H1 (cell line): Measurements from ENCODE around the gene SERAC1. TPM values are rescaled to one million over a fixed set of nuclear protein-coding genes. Genes with fewer than 3 reads are reported as not detected.

Experiments
- CTCF ChIA-PET: fragments of 300-600 bp; sonication (Branson Sonifier 250); formaldehyde crosslinking; loops from one replicate; lab custom pipeline; 2021; ENCODE audit not compliant: partially characterized antibody; lab: Charles Lee
- POLR2A ChIA-PET: fragments of 300-600 bp; sonication (Branson Sonifier 250); formaldehyde crosslinking; loops from one replicate; lab custom pipeline; 2021; ENCODE audit warnings: inconsistent platforms; ENCODE audit not compliant: partially characterized antibody; lab: Charles Lee
- DNase-seq, 2 experiments: peaks; one replicate each; pipeline versions ENCODE4 v3.0.0 to v3.0.0-alpha.2; 2010 to 2022; ENCODE audit warnings: low spot score in 2 of 2, low read depth in 1 of 2, mixed read lengths in 1 of 2
- FAIRE-seq: peaks from 2 replicates; lab custom pipeline; 2011; peaks lifted over from hg19 to GRCh38; lab: Jason Lieb, UNC
- H2AFZ ChIP-seq: 2 replicates; pipeline ENCODE4 v1.8.1; 2012; ENCODE audit warnings: low read length, inconsistent platforms
- H2AK5ac ChIP-seq: 2 replicates; pipeline ENCODE4 v1.6.1; 2013; ENCODE audit warnings: low read depth, low read length
- H2BK120ac ChIP-seq: replicated peaks from 2 replicates; pipeline ENCODE3; 2013; ENCODE audit warnings: low read depth, low read length, inconsistent platforms
- H2BK12ac ChIP-seq: 2 replicates; pipeline ENCODE4 v1.6.1; 2013; ENCODE audit warnings: low read depth, low read length
- H2BK15ac ChIP-seq: 2 replicates; pipeline ENCODE4 v1.6.1; 2013; ENCODE audit warnings: low read length
- H2BK20ac ChIP-seq: 2 replicates; pipeline ENCODE4 v1.6.1; 2013; ENCODE audit warnings: low read length
- H2BK5ac ChIP-seq: 2 replicates; pipeline ENCODE4 v1.6.1; 2013; ENCODE audit warnings: low read depth, low read length
- H3K14ac ChIP-seq: 2 replicates; pipeline ENCODE4 v1.6.1; 2013; ENCODE audit warnings: inconsistent platforms; ENCODE audit not compliant: insufficient read length
- H3K18ac ChIP-seq: 2 replicates; pipeline ENCODE4 v1.6.1; 2013; ENCODE audit warnings: low read length; ENCODE audit errors: extremely low read depth
- H3K23ac ChIP-seq: 2 replicates; pipeline ENCODE4 v1.6.1; 2013; ENCODE audit warnings: inconsistent platforms; ENCODE audit not compliant: insufficient read length
- H3K23me2 ChIP-seq: 2 replicates; pipeline ENCODE4 v1.6.1; 2013; ENCODE audit warnings: low read depth, low read length
- H3K27ac ChIP-seq: 2 replicates; pipeline ENCODE4 v1.6.1; 2011; ENCODE audit warnings: low read depth, low read length, inconsistent platforms
- H3K27me3 ChIP-seq, 4 experiments: replicated peaks in 1 of 4; 1 replicate in 1 of 4; 2 replicates in 3 of 4; pipeline versions ENCODE4 v1.6.1 to v1.8.1; 2011 to 2013; ENCODE audit warnings: low read length in 3 of 4, mild to moderate bottlenecking in 3 of 4, inconsistent platforms in 2 of 4, mixed read lengths in 2 of 4, moderate library complexity in 1 of 4; ENCODE audit not compliant: control insufficient read depth in 3 of 4, insufficient read depth in 3 of 4; ENCODE audit errors: extremely low read depth in 1 of 4
- H3K36me3 ChIP-seq, 4 experiments: 2 replicates each; pipeline versions ENCODE4 v1.6.1 to v1.8.1; 2011 to 2013; ENCODE audit warnings: mild to moderate bottlenecking in 4 of 4, low read length in 3 of 4, moderate library complexity in 2 of 4, control low read depth in 1 of 4, inconsistent platforms in 1 of 4; ENCODE audit not compliant: insufficient read depth in 4 of 4, control insufficient read depth in 2 of 4
- H3K4ac ChIP-seq: replicated peaks from 2 replicates; pipeline ENCODE3; 2013; ENCODE audit warnings: low read length, low read depth, mixed read lengths, inconsistent platforms; ENCODE audit not compliant: insufficient read length
- H3K4me1 ChIP-seq, 4 experiments: replicated peaks in 1 of 4; 1 replicate in 1 of 4; 2 replicates in 3 of 4; pipeline versions ENCODE4 v1.6.1 to v1.8.1; 2011 to 2013; ENCODE audit warnings: low read length in 3 of 4, inconsistent platforms in 2 of 4, mixed read lengths in 1 of 4; ENCODE audit not compliant: insufficient read depth in 4 of 4, control insufficient read depth in 3 of 4
- H3K4me2 ChIP-seq, 2 experiments: 2 replicates each; pipeline versions ENCODE4 v1.6.1 to v1.8.1; 2011 to 2013; ENCODE audit warnings: low read depth in 2 of 2, low read length in 2 of 2, control low read depth in 1 of 2, inconsistent platforms in 1 of 2, mild to moderate bottlenecking in 1 of 2; ENCODE audit not compliant: insufficient read depth in 1 of 2
- H3K4me3 ChIP-seq, 4 experiments: fragments of 200-600, 300-600 bp in 1 of 4; sonication (generic), shearing (Covaris generic), sonication (Bioruptor Twin) in 1 of 4; 2 replicates each; pipeline versions ENCODE4 v1.5.1 to v1.8.1; 2011 to 2016; ENCODE audit warnings: low read length in 4 of 4, low read depth in 3 of 4, control low read depth in 2 of 4, inconsistent platforms in 2 of 4, mild to moderate bottlenecking in 2 of 4, mixed read lengths in 1 of 4, moderate library complexity in 1 of 4; ENCODE audit not compliant: insufficient read depth in 2 of 4; ENCODE audit errors: extremely low read depth in 1 of 4
- H3K56ac ChIP-seq: replicated peaks from 2 replicates; pipeline ENCODE3; 2013; ENCODE audit warnings: low read depth, mild to moderate bottlenecking, mixed read lengths, low read length, inconsistent platforms; ENCODE audit not compliant: insufficient read length
- H3K79me1 ChIP-seq: 2 replicates; pipeline ENCODE4 v1.6.1; 2013; ENCODE audit warnings: low read depth, low read length, control low read depth
- H3K79me2 ChIP-seq, 2 experiments: 2 replicates each; pipeline versions ENCODE4 v1.6.1 to v1.8.1; 2012 to 2013; ENCODE audit warnings: low read length in 2 of 2, mild to moderate bottlenecking in 2 of 2, inconsistent platforms in 1 of 2; ENCODE audit not compliant: insufficient read depth in 2 of 2, control insufficient read depth in 1 of 2
- H3K9ac ChIP-seq, 4 experiments: replicated peaks in 1 of 4; 1 replicate in 1 of 4; 2 replicates in 3 of 4; pipeline versions ENCODE4 v1.6.1 to v1.8.1; 2011 to 2013; ENCODE audit warnings: low read depth in 3 of 4, low read length in 3 of 4, control low read depth in 2 of 4, mild to moderate bottlenecking in 2 of 4, moderate library complexity in 2 of 4, inconsistent platforms in 1 of 4; ENCODE audit errors: extremely low read depth in 1 of 4
- H3K9me3 ChIP-seq, 2 experiments: 2 replicates each; pipeline versions ENCODE4 v1.6.1 to v1.8.1; 2012 to 2013; ENCODE audit warnings: mild to moderate bottlenecking in 2 of 2, moderate library complexity in 2 of 2, control low read depth in 1 of 2, inconsistent platforms in 1 of 2, low read depth in 1 of 2, low read length in 1 of 2, mixed read lengths in 1 of 2; ENCODE audit not compliant: insufficient read depth in 2 of 2
- H4K20me1 ChIP-seq, 2 experiments: replicated peaks in 1 of 2; 2 replicates each; pipeline versions ENCODE3 to v1.8.1; 2011 to 2013; ENCODE audit warnings: inconsistent platforms in 2 of 2, low read length in 2 of 2, mild to moderate bottlenecking in 1 of 2; ENCODE audit not compliant: insufficient read depth in 2 of 2, control insufficient read depth in 1 of 2
- H4K5ac ChIP-seq: 2 replicates; pipeline ENCODE4 v1.6.1; 2013; ENCODE audit warnings: low read length, low read depth, mixed read lengths, inconsistent platforms; ENCODE audit not compliant: insufficient read length
- H4K8ac ChIP-seq: 2 replicates; pipeline ENCODE4 v1.8.0; 2013; ENCODE audit warnings: mild to moderate bottlenecking, moderate library complexity, low read length, inconsistent platforms; ENCODE audit not compliant: insufficient read depth; ENCODE audit errors: extremely low read depth
- H4K91ac ChIP-seq: replicated peaks from 2 replicates; pipeline ENCODE3; 2013; ENCODE audit warnings: low read length, mixed read lengths, inconsistent platforms; ENCODE audit not compliant: insufficient read length
- BCL11A ChIP-seq, 2 experiments: IDR thresholded peaks; one replicate each; pipeline ENCODE4 v1.6.1; 2011; ENCODE audit warnings: low read depth in 2 of 2, low read length in 2 of 2, mild to moderate bottlenecking in 2 of 2
- JUND ChIP-seq: IDR thresholded peaks from 2 replicates; pipeline ENCODE4 v1.6.1; 2011; ENCODE audit warnings: mild to moderate bottlenecking, improper control_type of control experiment, low read length
- RAD21 ChIP-seq, 2 experiments: IDR thresholded peaks in 1 of 2; conservative IDR thresholded peaks in 1 of 2; 2 replicates each; pipeline ENCODE4 v1.6.1; 2011; ENCODE audit warnings: low read depth in 2 of 2, low read length in 2 of 2, improper control_type of control experiment in 1 of 2, inconsistent platforms in 1 of 2, mild to moderate bottlenecking in 1 of 2, moderate library complexity in 1 of 2
- RNF2 ChIP-seq: fragments of 200-900, 300-1000 bp; sonication (generic); IDR thresholded peaks from 2 replicates; pipeline ENCODE4 v1.7.1; 2016; ENCODE audit warnings: borderline replicate concordance, low read depth, mild to moderate bottlenecking, antibody characterized with exemption, low read length; ENCODE audit not compliant: poor library complexity, severe bottlenecking; ENCODE audit errors: missing control alignments
- SAP30 ChIP-seq: fragments of 300-600 bp; sonication (generic); IDR thresholded peaks from 2 replicates; pipeline ENCODE4 v1.7.1; 2012; ENCODE audit warnings: low read length, moderate library complexity, mild to moderate bottlenecking, inconsistent platforms; ENCODE audit not compliant: insufficient read depth, insufficient replicate concordance
- TAF1 ChIP-seq: IDR thresholded peaks from 2 replicates; pipeline ENCODE4 v1.6.1; 2011; ENCODE audit warnings: mild to moderate bottlenecking, low read depth, low read length
- WGBS, 2 experiments: shearing (Covaris generic) in 1 of 2; methylation state at CpG; one replicate each; pipeline versions ENCODE4 v1.1.6 to v1.1.7; 2013 to 2015; ENCODE audit warnings: low lambda C conversion rate in 2 of 2, mixed read lengths in 2 of 2, inconsistent platforms in 1 of 2, low coverage in 1 of 2, missing lambda C conversion rate in 1 of 2; ENCODE audit not compliant: insufficient replicate concordance in 2 of 2, insufficient coverage in 1 of 2, insufficient read length in 1 of 2; ENCODE audit errors: extremely low coverage in 1 of 2, missing lambda C conversion rate in 1 of 2; 5-methylcytosine and 5-hydroxymethylcytosine counted together
- polyA plus RNA-seq, 7 experiments: library from polyadenylated mRNA; depleted of rRNA in 3 of 7; stranded (reverse) in 5 of 7; unstranded in 2 of 7; fragments of >200 nt in 5 of 7; fragments of 200-250 nt in 2 of 7; gene quantifications; 1 replicate in 5 of 7; 2 replicates in 1 of 7; 4 replicates in 1 of 7; pipeline versions ENCODE4 v1.2.1 to v1.2.3, GENCODE V29; 2011 to 2013; ENCODE audit warnings: missing spikeins in 2 of 7, mixed read lengths in 2 of 7
- total RNA-seq: library from RNA; stranded (reverse); fragmentation: NEBNext Ultra II Directional; extraction: Animal tissue kit (Norgen Biotek cat#: 25700); gene quantifications from 2 replicates; pipeline ENCODE4 v1.2.1, GENCODE V29; 2021
- TF ChIP-seq, protein P1 (sequence below): IDR thresholded peaks from 2 replicates; pipeline ENCODE4 v1.6.1; 2011; ENCODE audit warnings: low read depth, mild to moderate bottlenecking, low read length; ENCODE audit not compliant: insufficient read depth
- TF ChIP-seq, protein P2 (sequence below): IDR thresholded peaks from 2 replicates; pipeline ENCODE4 v1.6.1; 2012; ENCODE audit warnings: inconsistent platforms
- TF ChIP-seq, protein P3 (sequence below): IDR thresholded peaks from 2 replicates; pipeline ENCODE4 v1.6.1; 2012; ENCODE audit warnings: low read length, inconsistent platforms

The SERAC1 gene
- total and polyA plus RNA-seq, 2 of the 8 experiments (the other 6 are each of a cell fraction or from before 2014, with no cell fraction given): 7.3 to 9.0 TPM

- 90% methylated on average over 10 of the region's 10 CpGs; no CpG with 5 or more reads in 1 of the 2 experiments for WGBS, 2 experiments
- H3K23me2 ChIP-seq: no peaks in the 10 kb centered on the region; the same call in 1 of the 2 replicates
- no peak overlapping the region for H3K4me2 ChIP-seq
- no peak overlapping the region for H2BK15ac ChIP-seq
- H3K27me3 ChIP-seq: no peaks in the 10 kb centered on the region
- no peaks in the 10 kb centered on the region for H3K79me2 ChIP-seq
- H3K36me3 ChIP-seq: peaks cover 0 to 2% (median under 1%) of the 10 kb centered on the region in 4 experiments; a peak in 1 of 8 replicates
- no peak overlapping the region for H3K14ac ChIP-seq
- peaks cover 0 to 2% of the 10 kb centered on the region in 2 experiments for H4K20me1 ChIP-seq
- no peak overlapping the region for H2AFZ ChIP-seq
- no peaks in the 10 kb centered on the region for H3K79me1 ChIP-seq
- H3K4ac ChIP-seq: no peak overlapping the region
- CTCF ChIA-PET: interaction anchor here (0.6 kb wide), 1 partner anchor 63 kb away, joined by 3 read pairs; no protein-coding TSS in a partner anchor
- H4K5ac ChIP-seq: no peak overlapping the region
- H3K4me1 ChIP-seq: peaks cover 0 to 1% (median 0%) of the 10 kb centered on the region in 4 experiments; a peak in 2 of 7 replicates
- POLR2A ChIA-PET: interaction anchor here (1.3 kb wide), 1 partner anchor 84 kb away, joined by 3 read pairs; no protein-coding TSS in a partner anchor
- no peak overlapping the region for H3K4me3 ChIP-seq
- H3K27ac ChIP-seq: no peak overlapping the region
- no peak overlapping the region for H2BK12ac ChIP-seq
- no peak overlapping the region for H2BK20ac ChIP-seq
- no peak overlapping the region for H3K23ac ChIP-seq
- H2BK120ac ChIP-seq: no peak overlapping the region
- H3K56ac ChIP-seq: no peak overlapping the region
- no peak overlapping the region for H2AK5ac ChIP-seq
- FAIRE-seq (no peak), DNase-seq (no peak)
- H3K18ac ChIP-seq: no peak overlapping the region; the same call in 1 of the 2 replicates
- H3K9ac ChIP-seq: no peak overlapping the region
- no peaks in the 10 kb centered on the region for H3K9me3 ChIP-seq
- H4K8ac ChIP-seq: no peak overlapping the region
- H2BK5ac ChIP-seq: no peak overlapping the region
- H4K91ac ChIP-seq: no peak overlapping the region
- TF ChIP-seq, protein P1, sequence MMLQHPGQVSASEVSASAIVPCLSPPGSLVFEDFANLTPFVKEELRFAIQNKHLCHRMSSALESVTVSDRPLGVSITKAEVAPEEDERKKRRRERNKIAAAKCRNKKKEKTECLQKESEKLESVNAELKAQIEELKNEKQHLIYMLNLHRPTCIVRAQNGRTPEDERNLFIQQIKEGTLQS: no peak
- TF ChIP-seq, protein P2, sequence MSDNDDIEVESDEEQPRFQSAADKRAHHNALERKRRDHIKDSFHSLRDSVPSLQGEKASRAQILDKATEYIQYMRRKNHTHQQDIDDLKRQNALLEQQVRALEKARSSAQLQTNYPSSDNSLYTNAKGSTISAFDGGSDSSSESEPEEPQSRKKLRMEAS: no peak
- no peak for TF ChIP-seq JUND
- TF ChIP-seq RAD21 (IDR thresholded peaks at IDR 0.05 in 1 of 2, conservative IDR thresholded peaks at IDR 0.05 in 1 of 2; ENCODE audit: low read depth in 2 of 2, low read length in 2 of 2): no peak
- TF ChIP-seq, protein P3, sequence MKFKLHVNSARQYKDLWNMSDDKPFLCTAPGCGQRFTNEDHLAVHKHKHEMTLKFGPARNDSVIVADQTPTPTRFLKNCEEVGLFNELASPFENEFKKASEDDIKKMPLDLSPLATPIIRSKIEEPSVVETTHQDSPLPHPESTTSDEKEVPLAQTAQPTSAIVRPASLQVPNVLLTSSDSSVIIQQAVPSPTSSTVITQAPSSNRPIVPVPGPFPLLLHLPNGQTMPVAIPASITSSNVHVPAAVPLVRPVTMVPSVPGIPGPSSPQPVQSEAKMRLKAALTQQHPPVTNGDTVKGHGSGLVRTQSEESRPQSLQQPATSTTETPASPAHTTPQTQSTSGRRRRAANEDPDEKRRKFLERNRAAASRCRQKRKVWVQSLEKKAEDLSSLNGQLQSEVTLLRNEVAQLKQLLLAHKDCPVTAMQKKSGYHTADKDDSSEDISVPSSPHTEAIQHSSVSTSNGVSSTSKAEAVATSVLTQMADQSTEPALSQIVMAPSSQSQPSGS: no peak
- TF ChIP-seq TAF1: no peak
- no peak for TF ChIP-seq RNF2
- no peak for TF ChIP-seq SAP30
- no peak for TF ChIP-seq BCL11A (IDR thresholded peaks at IDR 0.05; ENCODE audit: low read depth in 2 of 2, low read length in 2 of 2)
These were observed 100.5 kb downstream of the SERAC1 start for GRCh38 chr6:158067436-158068015.
